ENCODE data around the gene FCHSD1.

Gene FCHSD1

DNA sequence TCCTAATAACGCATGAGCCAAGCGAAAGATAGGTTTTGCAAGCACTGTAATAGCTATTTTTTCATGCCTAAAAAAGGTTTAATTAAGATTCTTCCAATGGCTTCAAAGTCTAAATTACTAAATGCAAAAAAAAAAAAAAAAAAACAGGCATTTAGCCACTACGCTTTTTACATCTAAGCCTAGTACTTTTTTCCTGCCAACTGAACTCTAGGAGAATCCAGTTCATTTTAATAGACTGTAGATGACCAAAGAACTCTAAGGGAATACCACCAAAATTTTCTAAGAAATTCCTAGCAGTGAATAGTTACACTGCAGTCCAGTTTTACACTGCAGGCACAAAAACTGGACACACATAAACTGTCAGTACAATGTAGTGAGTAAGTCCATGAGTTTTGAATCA, 42.2 kb downstream of the FCHSD1 start:
- Histone ChIP-seq H3K27me3 (ENCODE audit: insufficient read depth, poor library complexity, severe bottlenecking) (no peaks in the 10 kb centered on the region), H3K4me3 (replicated peaks; ENCODE audit: insufficient read depth, low read length) (no peak overlapping the region), H3K27ac (replicated peaks) (peak overlapping the region; percentile 94)
- TF ChIP-seq, protein P1, sequence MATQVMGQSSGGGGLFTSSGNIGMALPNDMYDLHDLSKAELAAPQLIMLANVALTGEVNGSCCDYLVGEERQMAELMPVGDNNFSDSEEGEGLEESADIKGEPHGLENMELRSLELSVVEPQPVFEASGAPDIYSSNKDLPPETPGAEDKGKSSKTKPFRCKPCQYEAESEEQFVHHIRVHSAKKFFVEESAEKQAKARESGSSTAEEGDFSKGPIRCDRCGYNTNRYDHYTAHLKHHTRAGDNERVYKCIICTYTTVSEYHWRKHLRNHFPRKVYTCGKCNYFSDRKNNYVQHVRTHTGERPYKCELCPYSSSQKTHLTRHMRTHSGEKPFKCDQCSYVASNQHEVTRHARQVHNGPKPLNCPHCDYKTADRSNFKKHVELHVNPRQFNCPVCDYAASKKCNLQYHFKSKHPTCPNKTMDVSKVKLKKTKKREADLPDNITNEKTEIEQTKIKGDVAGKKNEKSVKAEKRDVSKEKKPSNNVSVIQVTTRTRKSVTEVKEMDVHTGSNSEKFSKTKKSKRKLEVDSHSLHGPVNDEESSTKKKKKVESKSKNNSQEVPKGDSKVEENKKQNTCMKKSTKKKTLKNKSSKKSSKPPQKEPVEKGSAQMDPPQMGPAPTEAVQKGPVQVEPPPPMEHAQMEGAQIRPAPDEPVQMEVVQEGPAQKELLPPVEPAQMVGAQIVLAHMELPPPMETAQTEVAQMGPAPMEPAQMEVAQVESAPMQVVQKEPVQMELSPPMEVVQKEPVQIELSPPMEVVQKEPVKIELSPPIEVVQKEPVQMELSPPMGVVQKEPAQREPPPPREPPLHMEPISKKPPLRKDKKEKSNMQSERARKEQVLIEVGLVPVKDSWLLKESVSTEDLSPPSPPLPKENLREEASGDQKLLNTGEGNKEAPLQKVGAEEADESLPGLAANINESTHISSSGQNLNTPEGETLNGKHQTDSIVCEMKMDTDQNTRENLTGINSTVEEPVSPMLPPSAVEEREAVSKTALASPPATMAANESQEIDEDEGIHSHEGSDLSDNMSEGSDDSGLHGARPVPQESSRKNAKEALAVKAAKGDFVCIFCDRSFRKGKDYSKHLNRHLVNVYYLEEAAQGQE (IDR thresholded peaks at IDR 0.05; ENCODE audit: insufficient replicate concordance, low read depth), result no peak
- TF ChIP-seq SPI1 (IDR thresholded peaks at IDR 0.05; ENCODE audit: borderline replicate concordance, low read depth) (no peak), GABPA (IDR thresholded peaks at IDR 0.05; ENCODE audit: low read depth) (no peak), POLR2AphosphoS5 (IDR thresholded peaks at IDR 0.05; ENCODE audit: low read depth) (no peak)
- TF ChIP-seq, protein P2, sequence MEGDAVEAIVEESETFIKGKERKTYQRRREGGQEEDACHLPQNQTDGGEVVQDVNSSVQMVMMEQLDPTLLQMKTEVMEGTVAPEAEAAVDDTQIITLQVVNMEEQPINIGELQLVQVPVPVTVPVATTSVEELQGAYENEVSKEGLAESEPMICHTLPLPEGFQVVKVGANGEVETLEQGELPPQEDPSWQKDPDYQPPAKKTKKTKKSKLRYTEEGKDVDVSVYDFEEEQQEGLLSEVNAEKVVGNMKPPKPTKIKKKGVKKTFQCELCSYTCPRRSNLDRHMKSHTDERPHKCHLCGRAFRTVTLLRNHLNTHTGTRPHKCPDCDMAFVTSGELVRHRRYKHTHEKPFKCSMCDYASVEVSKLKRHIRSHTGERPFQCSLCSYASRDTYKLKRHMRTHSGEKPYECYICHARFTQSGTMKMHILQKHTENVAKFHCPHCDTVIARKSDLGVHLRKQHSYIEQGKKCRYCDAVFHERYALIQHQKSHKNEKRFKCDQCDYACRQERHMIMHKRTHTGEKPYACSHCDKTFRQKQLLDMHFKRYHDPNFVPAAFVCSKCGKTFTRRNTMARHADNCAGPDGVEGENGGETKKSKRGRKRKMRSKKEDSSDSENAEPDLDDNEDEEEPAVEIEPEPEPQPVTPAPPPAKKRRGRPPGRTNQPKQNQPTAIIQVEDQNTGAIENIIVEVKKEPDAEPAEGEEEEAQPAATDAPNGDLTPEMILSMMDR (IDR thresholded peaks at IDR 0.05; ENCODE audit: insufficient read depth, low read length), result no peak
- no peak for DNase-seq (ENCODE audit: low read depth in 1 of 2, low spot score in 1 of 2)

DNA sequence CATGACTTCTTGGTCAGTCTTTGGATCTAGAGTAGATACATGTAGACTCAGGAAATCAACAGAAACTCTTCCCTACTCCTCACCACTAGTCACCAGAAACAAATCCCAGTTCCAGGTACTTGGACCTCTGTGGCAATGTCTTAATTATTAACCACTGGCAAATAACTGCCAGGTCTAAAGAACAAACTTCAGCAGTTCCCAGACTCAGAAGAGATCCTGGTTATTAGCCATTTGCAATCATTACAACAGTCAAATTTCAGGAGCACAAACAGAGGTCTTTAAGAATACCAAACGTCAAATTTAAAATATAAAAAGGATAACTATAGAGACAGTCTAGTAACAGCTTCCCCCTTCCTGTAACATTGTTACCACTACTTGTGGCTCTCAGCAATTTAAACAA, 42.7 kb downstream of the FCHSD1 start:
- Histone ChIP-seq H3K27ac (replicated peaks) (peak overlapping the region; percentile 94), H3K4me3 (replicated peaks; ENCODE audit: insufficient read depth, low read length) (no peak overlapping the region), H3K27me3 (ENCODE audit: insufficient read depth, poor library complexity, severe bottlenecking) (no peaks in the 10 kb centered on the region)
- no peak for TF ChIP-seq GABPA (IDR thresholded peaks at IDR 0.05; ENCODE audit: low read depth)
- no peak for TF ChIP-seq SPI1 (IDR thresholded peaks at IDR 0.05; ENCODE audit: borderline replicate concordance, low read depth)
- TF ChIP-seq, protein P2 (IDR thresholded peaks at IDR 0.05; ENCODE audit: insufficient read depth, low read length), result no peak
- no peak for DNase-seq (ENCODE audit: low read depth in 1 of 2, low spot score in 1 of 2)

DNA sequence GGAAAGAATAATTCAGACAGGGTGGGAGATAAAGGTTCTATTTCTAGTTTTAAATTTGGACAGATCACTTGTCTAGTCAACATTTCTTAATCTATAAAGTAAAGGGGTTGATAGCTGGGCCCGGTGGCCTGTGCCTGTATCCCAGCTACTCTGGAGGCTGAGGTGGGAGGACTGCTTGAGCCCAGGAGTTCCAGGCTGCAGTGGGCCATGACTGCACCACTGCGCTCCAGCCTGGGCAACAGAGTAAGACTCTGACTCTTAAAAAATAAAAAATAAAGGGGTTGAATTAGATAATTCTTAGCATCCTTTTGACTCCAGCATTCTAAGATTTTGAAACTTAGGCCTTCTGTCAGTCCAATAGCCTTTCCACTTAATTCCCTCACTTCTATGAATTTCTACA, 43.2 kb downstream of the FCHSD1 start:
- peak overlapping the region; percentile 94 for H3K27ac ChIP-seq (replicated peaks)
- no peak overlapping the region for H3K4me3 ChIP-seq (replicated peaks; ENCODE audit: insufficient read depth, low read length)
- DNase-seq (ENCODE audit: low read depth in 1 of 2, low spot score in 1 of 2), result no peak
- no peaks in the 10 kb centered on the region for H3K27me3 ChIP-seq (ENCODE audit: insufficient read depth, poor library complexity, severe bottlenecking)
- no peak for TF ChIP-seq GABPA (IDR thresholded peaks at IDR 0.05; ENCODE audit: low read depth)
- no peak for TF ChIP-seq POLR2AphosphoS5 (IDR thresholded peaks at IDR 0.05; ENCODE audit: low read depth)
- TF ChIP-seq, protein P2 (IDR thresholded peaks at IDR 0.05; ENCODE audit: insufficient read depth, low read length), result no peak
- TF ChIP-seq SPI1 (IDR thresholded peaks at IDR 0.05; ENCODE audit: borderline replicate concordance, low read depth), result no peak
- TF ChIP-seq, protein P1 (IDR thresholded peaks at IDR 0.05; ENCODE audit: insufficient replicate concordance, low read depth), result no peak
